Thoracic aorta (tissue), 2 donors: ENCODE results near the gene UGT2B7. TPM values are rescaled to one million over a fixed set of nuclear protein-coding genes. Genes with fewer than 3 reads are reported as not detected.
"Not testable (repeated sequence)": the region's sequence is repeated elsewhere in the genome, so short reads cannot be mapped to it uniquely, and the experiment has no call there.

Source experiments
- ATAC-seq: fragments of 150-250 bp; one replicate; pipeline ENCODE4 v1.8.0; 2017; ENCODE audit warnings: low read depth; ENCODE audit not compliant: insufficient number of reproducible peaks, low FRiP score
- DNase-seq: peaks from one replicate; pipeline ENCODE4 v3.0.0-alpha.2; 2020; ENCODE audit warnings: low spot score
- H3K27ac ChIP-seq, 2 donors: fragments of 200-600 bp; sonication (generic); 1 replicate in 1 of 2; 2 replicates in 1 of 2; pipeline ENCODE4 v1.5.1; 2016; ENCODE audit warnings: mild to moderate bottlenecking in 2 of 2, moderate library complexity in 2 of 2
- H3K27me3 ChIP-seq: fragments of 200-600 bp; sonication (generic); replicated peaks from 2 replicates; pipeline ENCODE4 v1.6.0; 2016; ENCODE audit warnings: mild to moderate bottlenecking; ENCODE audit not compliant: insufficient read depth
- H3K36me3 ChIP-seq: fragments of 200-600 bp; sonication (generic); one replicate; pipeline ENCODE4 v1.5.1; 2016
- H3K4me1 ChIP-seq, 2 donors: fragments of 200-600 bp; sonication (generic); 1 replicate in 1 of 2; 2 replicates in 1 of 2; pipeline versions ENCODE4 v1.5.1 to v1.6.0; 2016; ENCODE audit warnings: low read depth in 2 of 2, mild to moderate bottlenecking in 1 of 2; ENCODE audit not compliant: control insufficient read depth in 1 of 2
- H3K4me3 ChIP-seq: fragments of 200-600 bp; sonication (generic); 2 replicates; pipeline ENCODE4 v1.5.1; 2016; ENCODE audit warnings: mild to moderate bottlenecking
- H3K9me3 ChIP-seq: fragments of 200-600 bp; sonication (generic); 2 replicates; pipeline ENCODE4 v1.5.1; 2016
- total RNA-seq, 2 donors: library from RNA; depleted of rRNA; stranded (reverse); fragments of >200 nt; gene quantifications; one replicate each; pipeline versions ENCODE4 v1.1.0 to v1.2.3, GENCODE V29; 2016
- TF ChIP-seq, protein P1 (sequence below): fragments of 200-600 bp; sonication (generic); IDR thresholded peaks from one replicate; pipeline ENCODE4 v1.5.1; 2019; ENCODE audit warnings: antibody characterized with exemption

Gene UGT2B7
- total RNA-seq = not detected

DNA sequence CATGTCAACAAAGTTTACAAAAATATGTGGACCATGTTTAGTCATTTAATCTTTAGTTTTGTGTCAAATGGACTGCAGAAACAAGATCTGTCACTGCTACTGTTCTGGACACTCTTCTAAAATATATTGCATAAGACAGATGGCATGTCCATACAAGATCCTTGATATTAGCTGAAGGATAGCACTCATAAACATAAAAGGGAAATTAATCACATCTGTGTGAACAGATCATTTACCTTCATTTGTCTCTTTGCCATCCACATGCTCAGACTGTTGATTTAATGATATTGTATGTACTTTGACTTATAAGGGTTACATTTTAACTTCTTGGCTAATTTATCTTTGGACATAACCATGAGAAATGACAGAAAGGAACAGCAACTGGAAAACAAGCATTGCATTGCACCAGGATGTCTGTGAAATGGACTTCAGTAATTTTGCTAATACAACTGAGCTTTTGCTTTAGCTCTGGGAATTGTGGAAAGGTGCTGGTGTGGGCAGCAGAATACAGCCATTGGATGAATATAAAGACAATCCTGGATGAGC, at the start of gene UGT2B7:
Gene UGT2B7, plus strand, starts transcription at position 364 of the 546 bp plus-strand sequence. Its CDS starts 47 bp downstream, at position 411.
- no peaks in the 10 kb centered on the region for H3K27me3 ChIP-seq
- TF ChIP-seq, protein P1, sequence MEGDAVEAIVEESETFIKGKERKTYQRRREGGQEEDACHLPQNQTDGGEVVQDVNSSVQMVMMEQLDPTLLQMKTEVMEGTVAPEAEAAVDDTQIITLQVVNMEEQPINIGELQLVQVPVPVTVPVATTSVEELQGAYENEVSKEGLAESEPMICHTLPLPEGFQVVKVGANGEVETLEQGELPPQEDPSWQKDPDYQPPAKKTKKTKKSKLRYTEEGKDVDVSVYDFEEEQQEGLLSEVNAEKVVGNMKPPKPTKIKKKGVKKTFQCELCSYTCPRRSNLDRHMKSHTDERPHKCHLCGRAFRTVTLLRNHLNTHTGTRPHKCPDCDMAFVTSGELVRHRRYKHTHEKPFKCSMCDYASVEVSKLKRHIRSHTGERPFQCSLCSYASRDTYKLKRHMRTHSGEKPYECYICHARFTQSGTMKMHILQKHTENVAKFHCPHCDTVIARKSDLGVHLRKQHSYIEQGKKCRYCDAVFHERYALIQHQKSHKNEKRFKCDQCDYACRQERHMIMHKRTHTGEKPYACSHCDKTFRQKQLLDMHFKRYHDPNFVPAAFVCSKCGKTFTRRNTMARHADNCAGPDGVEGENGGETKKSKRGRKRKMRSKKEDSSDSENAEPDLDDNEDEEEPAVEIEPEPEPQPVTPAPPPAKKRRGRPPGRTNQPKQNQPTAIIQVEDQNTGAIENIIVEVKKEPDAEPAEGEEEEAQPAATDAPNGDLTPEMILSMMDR = no peak
- no peak for ATAC-seq
- DNase-seq = no peak
- no peak within 1 kb of the TSS for H3K4me3 ChIP-seq
- H3K9me3 ChIP-seq = no peaks in the 10 kb centered on the region
- no peak within 1 kb of the TSS for H3K27ac ChIP-seq
- H3K4me1 ChIP-seq = no peaks in the 10 kb centered on the region
- H3K36me3 ChIP-seq = no peaks in the 10 kb centered on the region

DNA sequence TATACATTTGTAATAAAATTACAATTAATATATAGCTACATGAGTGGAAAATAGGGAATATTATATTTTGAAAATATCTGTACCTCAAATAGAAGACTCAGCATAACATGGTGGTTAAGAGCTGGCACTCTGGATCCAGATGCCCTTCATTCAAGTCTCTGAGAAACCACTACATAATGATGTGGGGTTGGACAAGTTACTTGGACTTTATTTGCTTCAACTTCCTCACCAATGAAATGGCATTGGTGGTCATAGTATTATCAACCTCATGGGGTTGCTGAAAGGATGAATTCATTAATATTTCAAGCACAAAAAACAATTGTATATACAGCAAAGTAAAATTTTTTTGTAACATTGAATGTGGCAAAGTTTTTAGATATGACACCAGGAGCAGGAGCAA, 46.4 kb upstream of the UGT2B7 start:
- no peak for ATAC-seq
- TF ChIP-seq, protein P1 = no peak
- Histone ChIP-seq H3K4me1 (no peaks in the 10 kb centered on the region), H3K4me3 (no peak overlapping the region), H3K27ac (no peak overlapping the region), H3K36me3 (no peaks in the 10 kb centered on the region), H3K27me3 (no peaks in the 10 kb centered on the region), H3K9me3 (no peaks in the 10 kb centered on the region)
- no peak for DNase-seq

DNA sequence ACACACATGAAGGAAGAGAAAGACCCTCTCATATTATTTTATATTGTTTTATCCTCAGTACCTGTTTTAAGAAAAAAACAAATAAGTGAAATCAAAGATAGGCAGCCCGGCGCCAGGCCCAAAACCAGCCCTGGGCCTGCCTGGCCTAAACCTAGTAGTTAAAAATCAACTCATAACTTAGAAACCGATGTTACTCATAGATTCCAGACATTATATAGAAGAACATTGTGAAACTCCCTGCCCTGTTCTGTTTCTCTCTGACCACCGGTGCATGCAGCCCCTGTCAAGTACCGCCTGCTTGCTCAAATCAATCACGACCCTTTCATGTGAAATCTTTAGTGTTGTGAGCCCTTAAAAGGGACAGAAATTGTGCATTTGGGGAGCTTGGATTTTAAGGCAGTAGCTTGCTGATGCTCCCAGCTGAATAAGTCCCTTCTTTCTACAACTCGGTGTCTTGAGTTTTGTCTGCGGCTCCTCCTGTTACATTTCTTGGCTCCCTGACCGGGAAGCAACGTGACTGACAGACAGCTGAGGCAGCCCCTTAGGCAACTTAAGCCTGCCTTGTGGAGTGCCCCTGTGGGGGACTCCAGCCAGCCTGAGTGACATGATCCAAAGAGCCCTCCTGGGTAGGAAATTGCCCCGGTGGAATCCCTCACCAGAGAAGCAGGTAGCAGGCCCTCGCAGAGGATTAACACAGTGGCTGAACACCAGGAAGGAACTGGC, 45.3 kb upstream of the UGT2B7 start:
- ATAC-seq, H3K9me3 ChIP-seq, H3K27ac ChIP-seq, H3K36me3 ChIP-seq, H3K4me3 ChIP-seq, H3K27me3 ChIP-seq, H3K4me1 ChIP-seq, DNase-seq: not testable (repeated sequence)

DNA sequence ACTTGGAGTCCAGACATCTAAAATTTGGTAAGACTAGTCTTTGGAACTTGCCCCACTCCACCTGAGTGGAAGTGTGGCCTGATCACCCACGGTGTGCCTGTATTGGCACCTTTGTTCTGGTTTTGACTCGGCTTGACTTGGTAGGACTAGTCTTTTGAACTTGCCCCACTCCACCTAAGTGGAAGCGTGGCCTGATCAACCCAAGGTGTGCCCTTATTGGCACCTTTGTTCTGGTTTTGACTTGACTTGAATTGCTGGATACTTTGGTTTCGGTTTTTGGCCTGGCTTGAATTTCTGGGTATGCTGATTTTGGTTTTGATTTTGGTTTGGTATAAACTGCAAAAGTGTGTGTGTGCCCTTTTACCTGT, 44.7 kb upstream of the UGT2B7 start:
- DNase-seq (no peak), ATAC-seq (no peak)
- TF ChIP-seq, protein P1 = no peak
- H3K9me3 ChIP-seq = no peaks in the 10 kb centered on the region
- no peaks in the 10 kb centered on the region for H3K27me3 ChIP-seq
- H3K27ac ChIP-seq = no peak overlapping the region
- no peaks in the 10 kb centered on the region for H3K4me1 ChIP-seq
- no peaks in the 10 kb centered on the region for H3K36me3 ChIP-seq
- H3K4me3 ChIP-seq = no peak overlapping the region

DNA sequence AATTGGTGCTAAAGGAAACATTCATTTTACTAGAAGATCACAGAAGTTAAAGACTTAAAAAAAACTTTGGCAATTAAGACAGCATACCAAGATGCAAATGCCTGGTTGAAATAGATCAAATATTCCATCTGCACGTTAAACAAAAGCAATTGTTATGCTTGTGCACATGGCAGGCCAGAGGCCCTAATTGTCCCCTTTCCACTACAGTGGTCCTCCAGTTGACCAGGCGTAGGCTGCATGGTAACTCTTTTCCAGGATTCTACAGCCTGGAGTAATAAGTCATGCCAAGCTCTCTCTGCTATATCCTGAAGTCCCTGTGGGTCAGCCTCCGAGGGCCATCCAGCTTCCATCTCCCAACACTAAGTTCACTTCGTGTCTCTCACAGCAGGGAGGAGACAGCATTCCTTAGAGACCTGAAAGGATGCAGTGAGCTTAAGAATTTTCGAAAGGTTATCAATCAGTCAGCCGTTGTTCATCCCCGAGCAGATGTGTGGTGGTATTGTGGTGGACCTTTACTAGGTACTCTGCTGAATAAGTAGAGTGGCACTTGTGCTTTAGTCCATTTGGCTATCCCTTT, 42.9 kb upstream of the UGT2B7 start:
- not testable (repeated sequence) for ATAC-seq, H3K27me3 ChIP-seq, H3K36me3 ChIP-seq, H3K4me1 ChIP-seq, H3K4me3 ChIP-seq, H3K9me3 ChIP-seq, DNase-seq, H3K27ac ChIP-seq

DNA sequence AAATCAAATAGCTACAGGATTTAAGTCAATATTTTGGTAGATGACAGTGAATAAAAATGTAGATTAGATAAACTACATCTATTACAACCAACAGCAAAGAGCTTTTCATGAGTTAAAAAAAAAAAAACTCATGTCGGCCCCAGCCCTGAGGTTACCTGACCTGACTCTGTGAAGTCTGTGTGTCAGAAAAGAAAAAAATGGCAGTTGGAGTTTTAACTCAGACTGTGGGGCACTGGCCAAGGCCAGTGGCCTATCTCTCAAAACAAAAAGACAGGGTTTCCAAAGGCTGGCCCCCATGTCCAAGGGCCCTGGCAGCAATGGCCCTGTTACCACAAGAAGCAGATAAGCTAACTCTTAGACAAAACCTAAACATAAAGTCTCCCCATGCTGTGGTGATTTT, 42.2 kb upstream of the UGT2B7 start:
- H3K4me1 ChIP-seq, H3K9me3 ChIP-seq, ATAC-seq, H3K4me3 ChIP-seq, H3K36me3 ChIP-seq, H3K27me3 ChIP-seq, H3K27ac ChIP-seq, DNase-seq: not testable (repeated sequence)
